ENCODE data around the gene BAIAP3.

Gene BAIAP3

DNA sequence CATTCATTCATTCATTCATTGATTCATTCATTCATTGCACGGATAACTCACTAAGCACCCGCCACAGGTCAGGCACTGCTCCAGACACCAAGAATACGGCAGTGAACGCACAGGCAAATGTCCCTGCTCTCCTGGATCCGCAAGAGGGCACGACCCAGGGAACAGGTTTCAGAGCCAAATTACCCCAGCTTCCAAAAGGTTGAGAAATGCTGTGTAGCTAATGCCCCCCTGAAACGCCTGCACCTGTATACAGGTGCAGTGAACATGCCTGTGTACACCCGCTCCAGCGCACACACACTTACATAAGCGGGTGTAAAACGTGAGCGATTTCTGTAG, 33.6 kb upstream of the BAIAP3 start:
- DNase-seq (ENCODE audit: low read depth in 3 of 3, low spot score in 1 of 3), result no peak

DNA sequence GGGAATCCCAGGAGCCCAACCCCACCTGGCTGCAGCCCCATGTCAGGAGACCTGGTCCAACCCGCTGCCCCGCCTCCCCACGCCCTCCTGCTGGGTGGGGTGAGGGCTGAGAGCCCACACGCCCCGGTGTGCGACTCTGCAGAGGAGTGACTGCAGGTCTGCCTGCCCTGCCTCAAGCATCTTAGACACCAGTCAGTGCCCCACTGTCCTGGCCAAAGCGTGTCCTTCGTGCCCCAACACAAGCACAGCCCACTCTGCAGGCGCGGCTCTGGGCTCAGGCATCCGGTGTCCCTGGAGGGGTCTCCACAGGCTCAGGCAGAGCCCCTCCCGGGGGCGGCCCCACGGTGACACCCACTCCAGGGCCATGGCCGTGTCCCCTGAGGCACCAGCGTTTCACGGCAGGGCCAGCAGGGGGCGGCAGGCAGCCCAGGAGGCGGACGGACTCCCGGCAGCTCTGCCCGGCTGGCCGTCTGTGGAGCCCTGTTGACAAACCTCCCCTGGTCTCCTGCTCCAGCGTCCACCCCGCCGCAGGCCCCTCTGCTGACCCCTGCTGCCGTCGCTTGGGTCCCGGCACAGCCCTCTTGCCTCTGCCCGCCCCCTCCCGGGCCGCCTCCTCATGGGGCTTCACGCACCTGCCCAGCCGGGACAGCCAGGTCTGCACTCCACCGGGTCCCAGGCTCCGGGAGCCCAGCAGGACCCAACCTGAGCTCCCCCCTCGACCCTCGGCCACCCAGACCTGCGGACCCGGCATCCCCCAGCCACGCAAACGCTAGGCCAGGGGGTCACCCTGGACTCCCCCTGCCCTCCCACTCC, 32.6 kb upstream of the BAIAP3 start:
- peak; percentile 35 to 58 (median 37) for DNase-seq (ENCODE audit: low read depth in 3 of 3, low spot score in 1 of 3)

DNA sequence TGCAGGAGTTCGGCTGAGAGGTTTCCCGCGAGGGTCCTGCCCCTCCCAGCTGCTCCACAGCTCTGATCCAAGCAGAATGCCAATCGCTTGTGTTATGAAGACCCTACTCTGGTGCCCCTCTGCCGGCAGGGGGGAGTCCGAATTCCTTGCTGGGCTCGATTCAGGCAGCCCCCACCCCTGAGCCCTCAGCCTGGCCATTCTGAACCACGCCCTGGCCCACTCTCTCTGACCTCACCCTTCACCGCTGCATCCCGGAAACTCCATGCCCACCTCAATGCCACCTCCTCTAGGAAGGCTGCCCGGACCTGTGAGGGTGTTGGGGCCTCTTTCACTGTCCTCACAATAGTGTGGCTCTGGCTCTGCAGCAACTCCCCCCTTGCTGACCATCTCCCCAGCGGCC, 31.9 kb upstream of the BAIAP3 start:
- DNase-seq (ENCODE audit: low read depth in 3 of 3, low spot score in 1 of 3), result no peak

DNA sequence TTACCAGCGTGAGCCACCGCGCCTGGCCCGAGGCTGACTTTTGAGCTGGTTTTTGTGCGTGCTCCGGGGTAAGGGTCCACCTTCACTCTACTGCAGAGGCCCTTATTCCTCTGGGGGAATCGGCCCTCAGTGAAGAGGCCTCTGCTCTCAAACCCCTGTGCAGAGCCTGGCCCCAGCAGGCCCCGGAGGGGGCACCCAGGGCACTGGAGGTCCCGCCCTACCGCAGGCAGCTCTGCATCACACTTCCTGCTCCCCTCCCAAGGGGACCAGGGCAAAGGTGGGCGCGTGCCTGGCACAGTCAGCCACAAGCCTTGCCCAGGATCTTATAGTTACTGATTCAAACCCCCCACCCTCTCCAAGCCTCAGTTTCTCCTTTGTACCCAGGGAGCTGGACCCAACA, 27.6 kb upstream of the BAIAP3 start:
- no peak for DNase-seq (ENCODE audit: low read depth in 3 of 3, low spot score in 1 of 3)

DNA sequence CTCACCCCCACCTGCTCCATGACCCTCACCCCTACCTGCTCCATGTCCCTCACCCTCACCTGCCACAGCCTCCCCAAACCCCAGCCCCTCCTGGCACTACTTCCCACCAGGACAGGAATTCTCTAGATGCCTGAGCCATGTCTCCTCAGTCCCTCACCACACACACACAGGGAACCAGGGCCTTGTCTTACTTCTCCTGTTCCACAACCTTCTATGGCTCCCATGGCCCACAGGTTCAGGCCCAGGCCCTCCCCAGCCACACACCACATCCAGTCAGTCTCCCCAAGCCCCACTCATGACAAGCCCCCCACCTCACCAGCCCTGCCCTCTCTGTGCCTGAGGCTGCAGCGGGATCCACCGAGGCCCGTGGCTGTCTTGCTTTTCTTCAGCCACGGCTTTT, 27.1 kb upstream of the BAIAP3 start:
- no peak for DNase-seq (ENCODE audit: low read depth in 3 of 3, low spot score in 1 of 3)

DNA sequence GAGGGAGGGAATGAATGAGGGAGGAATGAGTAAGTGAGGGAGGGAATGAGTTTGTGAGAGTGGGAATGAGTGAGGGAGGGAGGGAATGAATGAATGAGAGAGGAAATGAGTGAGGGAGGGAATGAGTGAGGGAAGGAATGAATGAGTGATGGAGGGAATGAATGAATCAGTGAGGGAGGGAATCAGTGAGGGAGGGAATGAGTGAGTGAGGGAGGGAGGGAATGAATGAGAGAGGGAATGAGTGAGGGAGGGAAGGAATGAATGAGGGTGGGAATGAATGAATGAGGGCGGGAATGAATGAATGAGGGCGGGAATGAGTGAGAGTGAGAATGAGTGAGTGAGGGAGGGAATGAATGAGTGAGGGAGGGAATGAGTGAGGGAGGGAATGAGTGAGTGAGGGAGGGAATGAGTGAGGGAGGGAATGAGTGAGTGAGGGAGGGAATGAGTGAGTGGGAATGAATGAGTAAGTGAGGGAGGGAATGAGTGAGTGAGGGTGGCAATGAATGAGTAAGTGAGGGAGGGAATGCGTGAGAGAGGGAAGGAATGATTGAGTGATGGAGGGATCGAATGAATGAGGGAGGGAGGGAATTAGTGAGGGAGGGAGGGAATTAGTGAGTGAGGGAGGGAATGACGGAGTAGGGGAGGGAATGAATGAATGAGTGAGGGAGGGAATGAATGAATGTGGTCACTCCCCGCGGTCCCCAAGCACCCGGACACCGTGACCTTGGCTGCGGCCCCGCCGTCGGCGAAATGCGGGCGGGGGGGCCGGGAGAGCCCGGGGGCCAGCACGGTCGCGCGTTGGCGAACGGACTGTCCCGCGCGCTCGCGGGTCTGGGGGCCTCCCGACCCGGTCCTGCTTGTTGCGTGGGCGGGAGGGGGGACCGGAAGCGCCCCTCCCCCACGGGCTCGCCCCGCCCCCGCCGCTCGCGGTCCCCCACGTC, 25.1 kb upstream of the BAIAP3 start:
- DNase-seq (ENCODE audit: low read depth in 3 of 3, low spot score in 1 of 3), result no peak

DNA sequence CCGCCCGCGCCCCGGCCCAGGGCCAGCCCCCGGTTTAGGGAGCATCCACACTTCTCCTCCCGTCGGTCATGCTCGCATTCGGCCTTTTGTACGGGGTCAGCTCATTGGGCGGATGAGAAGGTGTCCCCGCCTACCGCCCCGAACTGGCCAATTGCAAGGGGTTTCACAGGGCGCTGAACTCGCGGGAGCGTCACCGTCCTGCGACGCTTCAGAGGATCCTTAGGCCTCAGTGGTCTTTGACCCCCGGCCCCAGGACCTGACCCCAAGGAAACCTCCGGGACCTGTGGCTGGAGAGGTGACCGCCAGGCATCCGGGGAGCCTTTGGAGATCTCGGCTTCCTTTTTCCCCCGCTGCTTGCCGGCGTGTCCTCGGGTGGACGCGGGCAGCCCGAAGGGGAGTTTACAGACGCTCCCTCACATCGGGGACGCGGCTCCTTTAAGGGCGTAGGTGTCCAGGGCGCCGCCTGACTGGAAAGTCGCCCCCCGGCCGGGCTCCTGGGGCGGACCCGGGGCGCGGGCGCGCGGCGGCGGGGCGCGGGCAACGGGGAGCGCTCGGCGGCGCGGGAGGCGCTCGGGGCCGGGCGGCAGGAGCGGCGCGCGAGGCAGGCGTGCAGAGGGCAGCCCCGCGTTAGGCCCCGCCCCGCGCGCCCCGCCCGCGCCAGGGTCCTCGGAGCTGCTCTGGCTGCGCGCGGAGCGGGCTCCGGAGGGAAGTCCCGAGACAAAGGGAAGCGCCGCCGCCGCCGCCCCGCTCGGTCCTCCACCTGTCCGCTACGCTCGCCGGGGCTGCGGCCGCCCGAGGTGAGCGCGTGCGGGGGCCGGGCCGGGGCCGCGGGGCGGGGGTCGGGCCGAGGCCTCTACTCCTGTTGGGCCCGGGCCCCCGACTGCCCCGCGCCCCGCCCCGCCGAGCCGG, 24.2 kb upstream of the BAIAP3 start, which contains the start of gene UBE2I:
TSS of gene UBE2I (plus strand) at position 660 of the 909 bp plus-strand sequence. CDS start 4,395 bp downstream, outside the sequence.
- DNase-seq (ENCODE audit: low read depth in 3 of 3, low spot score in 1 of 3), result peak; percentile 95 to 98 (median 97)

DNA sequence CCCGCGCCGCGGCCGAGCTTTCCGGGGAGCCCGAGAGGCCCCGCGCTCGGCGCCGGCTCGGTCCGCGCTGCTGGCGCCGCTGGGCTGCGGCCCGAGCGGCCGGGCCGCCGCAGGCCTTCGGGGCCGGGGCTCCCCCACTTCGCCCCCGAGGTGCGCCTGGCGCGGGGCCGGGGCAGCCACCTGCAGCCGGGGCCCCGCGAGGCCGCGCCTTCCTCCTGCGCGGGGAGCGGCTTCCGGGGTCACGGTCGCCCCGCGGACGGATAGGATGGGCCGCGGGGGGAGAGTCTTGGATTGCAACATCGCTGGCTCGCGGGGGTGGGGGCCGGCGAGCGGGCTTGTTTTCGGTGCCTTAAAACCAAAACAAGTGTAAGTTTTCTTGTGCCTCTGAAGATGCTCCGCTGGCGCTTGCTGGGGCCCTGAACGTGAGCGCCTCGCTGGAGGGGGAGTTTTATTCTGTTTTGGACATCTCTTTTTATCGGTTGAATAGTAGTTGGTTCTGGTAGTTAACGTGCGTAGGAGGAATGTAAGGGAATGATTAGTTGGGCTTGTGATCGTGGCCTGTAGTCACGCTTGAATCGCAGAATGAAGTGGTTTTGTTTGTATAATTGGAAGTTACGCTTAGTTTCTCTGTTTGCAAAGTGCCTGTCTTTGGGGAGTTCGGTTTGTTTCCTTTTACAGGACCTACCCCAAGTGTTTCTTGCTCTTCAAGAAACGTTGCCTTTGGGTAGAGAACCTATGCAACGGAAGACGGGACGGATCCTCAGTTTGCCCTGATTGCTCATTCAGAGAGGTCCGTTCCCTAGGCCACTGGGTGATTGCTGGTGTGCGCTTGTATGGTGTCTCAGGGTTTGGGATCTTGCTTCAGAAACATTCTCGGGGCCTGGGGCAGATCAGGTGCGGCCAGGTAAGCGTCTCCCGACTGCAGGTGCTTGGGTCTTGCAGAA, 23.3 kb upstream of the BAIAP3 start:
- DNase-seq (ENCODE audit: low read depth in 3 of 3, low spot score in 1 of 3), result peak in 2 of 3 donors; percentile 21 to 33

DNA sequence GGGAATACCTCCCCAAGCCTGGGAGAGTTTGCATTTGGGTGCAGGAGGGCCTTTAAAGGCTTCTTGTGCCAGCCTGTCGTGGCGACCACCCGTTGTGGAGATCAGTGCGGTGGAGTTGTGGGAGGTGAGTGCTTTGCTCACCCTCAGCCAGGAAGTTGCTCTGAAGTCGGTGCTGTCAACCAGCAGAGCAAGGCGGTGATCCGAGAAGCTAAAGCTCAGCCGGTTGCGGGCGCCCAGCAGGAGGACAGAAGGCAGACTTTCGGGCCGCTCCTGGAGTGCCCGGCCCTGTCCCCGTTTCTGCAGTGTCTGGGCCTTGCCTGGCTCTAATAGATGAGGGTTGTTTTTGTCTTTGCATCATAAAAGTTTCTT, 22.6 kb upstream of the BAIAP3 start:
- DNase-seq (ENCODE audit: low read depth in 3 of 3, low spot score in 1 of 3), result no peak

DNA sequence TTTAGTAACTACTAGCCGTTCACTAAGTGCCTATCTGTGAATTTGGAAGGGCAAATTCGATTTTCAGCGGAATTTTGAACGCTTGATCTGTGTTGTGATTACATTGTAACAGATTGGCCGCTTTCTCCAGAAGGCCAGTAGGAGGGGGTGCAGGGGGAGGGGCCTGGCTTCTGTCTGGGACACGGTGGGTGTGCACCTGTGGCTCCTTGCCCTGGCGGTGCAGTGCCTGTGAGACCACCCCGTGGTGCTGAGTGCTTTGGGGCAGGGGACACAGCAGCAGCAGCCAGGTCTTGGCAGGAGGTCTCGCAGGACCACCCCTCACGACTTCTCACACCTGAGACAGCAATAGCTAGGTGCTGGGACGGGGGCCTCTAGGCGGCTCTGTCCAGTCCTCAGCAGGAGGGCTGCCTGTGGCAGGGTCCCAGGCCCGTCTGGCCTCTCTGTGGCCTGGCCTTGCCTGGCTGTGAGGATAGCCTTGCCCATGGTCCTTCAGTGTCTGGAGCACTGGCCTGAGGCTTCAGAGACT, 22.2 kb upstream of the BAIAP3 start:
- DNase-seq (ENCODE audit: low read depth in 3 of 3, low spot score in 1 of 3), result no peak

DNA sequence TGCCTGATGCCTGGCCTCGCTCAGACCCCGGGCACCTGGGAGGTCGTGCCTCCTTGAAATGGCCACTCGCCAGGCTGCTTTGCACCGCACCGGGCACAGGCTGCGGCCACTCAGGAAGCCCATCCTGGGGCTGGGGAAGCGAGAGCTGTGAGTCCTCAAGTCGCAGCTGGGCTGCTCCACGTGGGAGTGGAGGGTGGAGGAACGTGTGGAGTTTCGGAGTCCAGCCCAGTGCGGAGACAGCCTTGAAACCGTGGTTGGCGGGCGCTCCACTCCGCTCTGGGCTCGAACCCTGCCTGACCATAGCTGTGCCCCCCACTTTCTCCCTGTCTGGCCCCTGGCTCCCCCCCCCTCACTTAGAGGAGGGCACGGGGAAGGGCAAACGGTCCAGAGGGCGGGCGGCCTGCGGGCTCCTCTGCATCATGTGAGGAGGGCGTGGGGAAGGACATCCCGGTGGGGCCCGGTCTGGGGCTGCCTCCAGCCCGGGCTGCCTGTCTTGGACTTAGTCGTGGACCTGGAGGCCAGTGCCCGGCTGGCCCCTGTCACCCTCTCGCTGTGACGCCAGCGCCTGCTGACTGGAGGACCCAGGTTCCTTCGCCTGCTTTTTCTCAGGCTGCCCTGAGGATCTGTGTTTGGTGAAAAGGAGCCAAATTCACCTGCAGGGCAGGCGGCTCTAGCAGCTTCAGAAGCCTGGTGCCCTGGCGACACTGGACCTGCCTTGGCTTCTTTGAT, 21.5 kb upstream of the BAIAP3 start:
- DNase-seq (ENCODE audit: low read depth in 3 of 3, low spot score in 1 of 3), result no peak

DNA sequence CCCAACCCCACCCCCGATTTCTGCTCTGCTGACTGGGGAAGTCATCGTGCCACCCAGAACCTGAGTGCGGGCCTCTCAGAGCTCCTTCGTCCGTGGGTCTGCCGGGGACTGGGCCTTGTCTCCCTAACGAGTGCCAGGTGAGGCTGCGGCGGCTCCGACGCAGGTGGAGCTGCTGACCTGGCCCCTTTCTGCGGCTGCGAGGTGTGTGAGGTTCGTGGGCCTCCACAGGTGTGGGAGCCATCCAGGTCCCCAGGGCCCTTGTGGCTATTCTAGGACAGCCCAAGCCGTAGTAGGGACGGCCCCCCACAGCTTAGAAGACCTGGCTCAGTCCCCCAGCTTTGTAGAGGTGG, 21.0 kb upstream of the BAIAP3 start:
- DNase-seq (ENCODE audit: low read depth in 3 of 3, low spot score in 1 of 3), result no peak

DNA sequence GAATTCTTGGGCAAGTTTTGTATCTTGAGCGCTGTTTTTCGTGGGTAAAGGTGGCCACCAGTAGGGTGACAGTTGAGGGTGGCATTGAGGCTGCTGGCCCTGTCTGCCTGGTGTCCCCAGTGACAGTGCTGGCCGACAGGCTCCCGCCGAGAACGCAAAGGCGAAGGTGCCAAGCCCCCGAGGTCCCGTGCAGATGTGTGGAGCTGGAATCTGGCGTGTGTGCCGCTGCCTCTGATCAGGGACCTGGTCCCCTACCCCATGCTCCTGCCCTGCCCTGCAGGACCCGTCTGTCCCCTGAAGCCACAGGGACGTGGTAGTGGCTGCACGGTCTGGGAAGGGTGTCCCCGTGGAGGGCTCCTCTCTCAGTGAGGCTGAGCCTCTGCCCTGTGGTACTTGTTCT, 20.5 kb upstream of the BAIAP3 start:
- DNase-seq (ENCODE audit: low read depth in 3 of 3, low spot score in 1 of 3), result no peak

DNA sequence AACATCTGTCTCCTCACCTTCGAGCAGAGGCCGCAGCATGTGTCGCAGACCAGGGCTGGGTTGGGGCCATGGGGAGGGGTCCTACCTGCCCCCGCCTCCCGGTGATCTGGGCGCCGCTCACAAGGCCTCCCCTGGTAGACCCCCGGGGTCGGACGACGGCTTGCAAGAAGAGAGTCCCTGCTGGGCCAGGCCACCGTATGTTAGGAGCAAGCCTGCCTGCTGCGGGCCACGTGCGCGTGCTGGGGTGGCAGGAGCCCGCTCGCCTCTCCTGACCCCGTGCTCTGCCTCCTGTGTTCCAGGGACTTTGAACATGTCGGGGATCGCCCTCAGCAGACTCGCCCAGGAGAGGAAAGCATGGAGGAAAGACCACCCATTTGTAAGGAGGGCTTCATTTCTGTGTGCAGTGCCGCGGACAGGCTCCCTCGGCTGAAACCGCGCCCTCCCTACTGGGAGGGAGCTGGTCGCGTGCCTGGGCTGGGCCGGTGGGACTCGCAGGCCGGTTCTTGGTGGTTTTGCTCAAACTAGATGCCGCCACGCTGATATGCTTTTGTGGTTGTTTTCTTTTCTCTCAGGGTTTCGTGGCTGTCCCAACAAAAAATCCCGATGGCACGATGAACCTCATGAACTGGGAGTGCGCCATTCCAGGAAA, 19.6 kb upstream of the BAIAP3 start:
- DNase-seq (ENCODE audit: low read depth in 3 of 3, low spot score in 1 of 3), result no peak

DNA sequence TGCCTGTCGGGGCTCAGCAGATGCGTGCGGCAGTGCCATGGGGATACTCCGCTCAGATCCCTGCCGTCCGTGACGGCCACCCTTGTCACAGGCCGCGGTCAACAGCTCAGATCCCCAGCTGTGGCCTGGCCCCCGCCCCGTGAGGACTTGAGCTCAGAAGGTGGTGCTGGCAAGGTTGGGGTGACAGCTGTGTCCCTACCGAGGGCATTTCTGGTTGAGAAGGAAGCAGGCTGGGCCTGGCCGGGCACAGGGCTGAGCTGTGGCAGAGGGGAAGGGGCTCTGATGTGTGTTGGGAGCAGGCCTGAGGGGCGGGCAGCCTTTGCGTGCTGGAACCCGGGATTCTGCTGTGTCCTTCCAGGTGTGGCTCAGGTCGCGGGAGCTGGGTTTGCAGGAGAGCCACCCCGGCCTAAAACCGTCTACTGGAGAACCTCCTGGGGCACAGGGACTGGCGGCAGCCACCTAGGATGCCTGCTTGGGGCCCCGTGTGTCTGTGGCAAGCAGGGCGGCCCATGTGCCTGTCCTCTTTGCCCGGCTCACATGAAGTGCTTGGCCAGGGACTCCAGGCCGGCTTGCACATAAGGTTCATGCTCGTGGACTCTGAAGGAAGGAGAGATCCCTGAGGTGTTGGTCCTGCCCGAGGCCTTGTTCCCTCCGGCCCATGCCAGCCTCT, 18.9 kb upstream of the BAIAP3 start:
- no peak for DNase-seq (ENCODE audit: low read depth in 3 of 3, low spot score in 1 of 3)

DNA sequence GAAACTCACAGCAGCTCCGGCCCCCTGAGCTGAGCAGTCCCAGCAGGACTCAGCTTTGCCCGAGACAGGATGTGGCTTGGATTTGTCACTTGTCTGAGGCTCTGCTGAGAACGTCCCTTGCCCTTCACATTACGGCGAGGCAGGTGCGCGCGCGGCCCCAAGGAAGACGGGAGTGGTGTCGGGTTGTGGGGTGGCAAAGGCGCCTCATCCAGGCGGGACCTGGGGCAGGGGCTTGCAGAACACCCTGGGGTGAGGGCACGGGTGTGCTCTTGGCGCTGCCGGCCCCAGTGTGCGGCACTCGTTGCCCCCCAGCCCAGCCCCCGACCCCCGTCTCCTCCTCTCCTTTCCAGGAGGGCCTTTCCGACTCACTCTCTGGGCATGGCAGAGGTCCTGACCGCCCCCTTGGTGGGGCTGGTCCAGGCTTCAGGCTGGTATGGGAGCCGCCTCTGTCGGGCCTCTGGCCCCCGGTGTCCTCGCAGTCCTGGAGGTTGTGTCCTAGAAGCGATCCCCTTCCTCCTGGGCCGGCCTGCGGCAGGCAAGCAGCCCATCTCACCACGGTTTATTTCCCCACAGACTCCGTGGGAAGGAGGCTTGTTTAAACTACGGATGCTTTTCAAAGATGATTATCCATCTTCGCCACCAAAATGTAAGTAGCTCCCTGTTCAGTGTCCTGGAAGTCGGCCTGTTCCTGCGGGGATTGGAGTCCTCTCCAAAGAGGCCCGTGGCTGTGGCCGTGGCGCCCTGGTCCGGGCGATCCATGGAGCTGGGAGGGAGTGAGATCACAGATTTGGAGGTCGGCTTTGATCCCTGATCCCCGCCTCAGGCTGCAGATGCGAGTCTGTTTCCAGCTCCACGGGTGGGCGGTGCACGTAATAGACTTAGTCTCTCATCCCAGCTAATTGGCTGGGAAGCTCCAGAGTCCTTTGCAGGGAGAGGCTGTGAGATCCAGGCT, 18.1 kb upstream of the BAIAP3 start:
- no peak for DNase-seq (ENCODE audit: low read depth in 3 of 3, low spot score in 1 of 3)

DNA sequence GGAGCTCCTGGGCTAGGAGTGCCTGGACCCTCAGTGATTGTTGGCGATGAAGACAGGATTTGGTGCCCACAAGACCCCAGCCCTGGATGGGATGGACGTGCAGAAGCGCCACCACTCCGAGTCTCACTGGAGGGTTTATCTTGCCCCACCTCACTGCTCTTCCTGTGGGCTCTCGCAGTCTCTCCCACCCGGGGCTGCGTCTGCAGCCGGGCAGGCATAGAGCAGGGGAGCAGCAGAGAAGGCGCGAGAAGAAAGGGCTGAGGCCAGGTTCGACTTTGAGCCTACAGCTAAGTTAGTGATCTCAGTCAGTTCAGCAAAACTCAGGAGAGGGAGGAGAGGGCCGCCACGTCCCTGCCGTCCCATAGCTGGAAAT, 17.4 kb upstream of the BAIAP3 start:
- no peak for DNase-seq (ENCODE audit: low read depth in 3 of 3, low spot score in 1 of 3)

Measured in stimulated activated CD4-positive, alpha-beta T cell treated with anti-CD3 and anti-CD28 coated beads, TNF-alpha, amount 100 ng/mL, for 1 hour (primary cell).